ENCODE results near the gene ENPP7. TPM values are rescaled to one million over a fixed set of nuclear protein-coding genes. Genes with fewer than 3 reads are reported as not detected.

Gene ENPP7
- total and polyA plus RNA-seq, 4 donors = 0.08 TPM; not detected in 3

GRCh38 chr17:79702034-79702433 is 28.7 kb upstream of the ENPP7 start:
- Histone ChIP-seq H3K9me3 (ENCODE audit: control insufficient read depth, insufficient read depth, low read length) (no peaks in the 10 kb centered on the region), H3K4me3 (ENCODE audit: low read depth, low read length) (no peak overlapping the region), H3K27me3 (ENCODE audit: control insufficient read depth, insufficient read depth, low read length) (peaks cover 3% of the 10 kb centered on the region), H3K27ac (ENCODE audit: low read depth, low read length) (no peak overlapping the region), H3K36me3 (ENCODE audit: control insufficient read depth, insufficient read depth, low read length) (no peaks in the 10 kb centered on the region), H3K4me1 (ENCODE audit: control insufficient read depth, insufficient read depth, low read length) (peaks cover 39% of the 10 kb centered on the region)
- WGBS (ENCODE audit: insufficient coverage) = 47% methylated on average over 12 of the region's 13 CpGs
- peak in 1 of 6 donors; percentile 31 for DNase-seq (ENCODE audit: low read depth in 4 of 6, low spot score in 6 of 6)

- no peaks in the 10 kb centered on the region for H3K27me3 ChIP-seq (ENCODE audit: control insufficient read depth, insufficient read depth, low read length)
Measured at GRCh38 chr17:79702550-79703236, 28.1 kb upstream of the ENPP7 start.

GRCh38 chr17:79704691-79705090 is 26.1 kb upstream of the ENPP7 start:
- H3K36me3 ChIP-seq (ENCODE audit: control insufficient read depth, insufficient read depth, low read length) = no peaks in the 10 kb centered on the region
- H3K4me1 ChIP-seq (ENCODE audit: control insufficient read depth, insufficient read depth, low read length) = peaks cover 43% of the 10 kb centered on the region
- WGBS (ENCODE audit: insufficient coverage) = 100% methylated on average over 2 of the region's 9 CpGs
- no peak for DNase-seq (ENCODE audit: low read depth in 4 of 6, low spot score in 6 of 6)
- H3K27ac ChIP-seq (ENCODE audit: low read depth, low read length) = no peak overlapping the region
- no peaks in the 10 kb centered on the region for H3K27me3 ChIP-seq (ENCODE audit: control insufficient read depth, insufficient read depth, low read length)
- no peak overlapping the region for H3K4me3 ChIP-seq (ENCODE audit: low read depth, low read length)
- no peaks in the 10 kb centered on the region for H3K9me3 ChIP-seq (ENCODE audit: control insufficient read depth, insufficient read depth, low read length)

More at GRCh38 chr17:79702550-79703236, 28.1 kb upstream of the ENPP7 start:
- H3K4me3 ChIP-seq (ENCODE audit: low read depth, low read length) = no peak overlapping the region
- no peak for DNase-seq (ENCODE audit: low read depth in 4 of 6, low spot score in 6 of 6)
- H3K4me1 ChIP-seq (ENCODE audit: control insufficient read depth, insufficient read depth, low read length) = peaks cover 43% of the 10 kb centered on the region
- no peak overlapping the region for H3K27ac ChIP-seq (ENCODE audit: low read depth, low read length)
- no peaks in the 10 kb centered on the region for H3K36me3 ChIP-seq (ENCODE audit: control insufficient read depth, insufficient read depth, low read length)
- WGBS (ENCODE audit: insufficient coverage) = 40% methylated on average over 12 of the region's 12 CpGs
- no peaks in the 10 kb centered on the region for H3K9me3 ChIP-seq (ENCODE audit: control insufficient read depth, insufficient read depth, low read length)

- WGBS (ENCODE audit: insufficient coverage) = 90% methylated on average over 15 of the region's 20 CpGs
- no peak overlapping the region for H3K4me3 ChIP-seq (ENCODE audit: low read depth, low read length)
- no peak for DNase-seq (ENCODE audit: low read depth in 4 of 6, low spot score in 6 of 6)
- H3K4me1 ChIP-seq (ENCODE audit: control insufficient read depth, insufficient read depth, low read length) = peaks cover 39% of the 10 kb centered on the region
- H3K36me3 ChIP-seq (ENCODE audit: control insufficient read depth, insufficient read depth, low read length) = no peaks in the 10 kb centered on the region
- H3K27ac ChIP-seq (ENCODE audit: low read depth, low read length) = no peak overlapping the region
- no peaks in the 10 kb centered on the region for H3K9me3 ChIP-seq (ENCODE audit: control insufficient read depth, insufficient read depth, low read length)
- H3K27me3 ChIP-seq (ENCODE audit: control insufficient read depth, insufficient read depth, low read length) = no peaks in the 10 kb centered on the region
Measured at GRCh38 chr17:79705674-79706073, 25.1 kb upstream of the ENPP7 start.

GRCh38 chr17:79706931-79707850 is 23.6 kb upstream of the ENPP7 start:
- WGBS (ENCODE audit: insufficient coverage) = 71% methylated on average over 18 of the region's 25 CpGs
- peaks cover 34% of the 10 kb centered on the region for H3K4me1 ChIP-seq (ENCODE audit: control insufficient read depth, insufficient read depth, low read length)
- no peaks in the 10 kb centered on the region for H3K36me3 ChIP-seq (ENCODE audit: control insufficient read depth, insufficient read depth, low read length)
- no peak overlapping the region for H3K4me3 ChIP-seq (ENCODE audit: low read depth, low read length)
- no peak overlapping the region for H3K27ac ChIP-seq (ENCODE audit: low read depth, low read length)
- DNase-seq (ENCODE audit: low read depth in 4 of 6, low spot score in 6 of 6) = peak in 2 of 6 donors; percentile 64 to 79
- no peaks in the 10 kb centered on the region for H3K27me3 ChIP-seq (ENCODE audit: control insufficient read depth, insufficient read depth, low read length)
- no peaks in the 10 kb centered on the region for H3K9me3 ChIP-seq (ENCODE audit: control insufficient read depth, insufficient read depth, low read length)

GRCh38 chr17:79707931-79708891 is 22.5 kb upstream of the ENPP7 start:
- H3K4me3 ChIP-seq (ENCODE audit: low read depth, low read length) = no peak overlapping the region
- 27% methylated on average over 33 of the region's 35 CpGs for WGBS (ENCODE audit: insufficient coverage)
- peak in 4 of 6 donors; percentile 39 to 89 (median 70) for DNase-seq (ENCODE audit: low read depth in 4 of 6, low spot score in 6 of 6)
- H3K27ac ChIP-seq (ENCODE audit: low read depth, low read length) = no peak overlapping the region
- H3K4me1 ChIP-seq (ENCODE audit: control insufficient read depth, insufficient read depth, low read length) = peaks cover 29% of the 10 kb centered on the region
- no peaks in the 10 kb centered on the region for H3K9me3 ChIP-seq (ENCODE audit: control insufficient read depth, insufficient read depth, low read length)
- H3K27me3 ChIP-seq (ENCODE audit: control insufficient read depth, insufficient read depth, low read length) = no peaks in the 10 kb centered on the region
- no peaks in the 10 kb centered on the region for H3K36me3 ChIP-seq (ENCODE audit: control insufficient read depth, insufficient read depth, low read length)

GRCh38 chr17:79711715-79712305 is 18.9 kb upstream of the ENPP7 start:
- WGBS (ENCODE audit: insufficient coverage) = 87% methylated on average over 20 of the region's 20 CpGs
- H3K9me3 ChIP-seq (ENCODE audit: control insufficient read depth, insufficient read depth, low read length) = no peaks in the 10 kb centered on the region
- no peak overlapping the region for H3K27ac ChIP-seq (ENCODE audit: low read depth, low read length)
- no peak overlapping the region for H3K4me3 ChIP-seq (ENCODE audit: low read depth, low read length)
- DNase-seq (ENCODE audit: low read depth in 4 of 6, low spot score in 6 of 6) = no peak
- H3K4me1 ChIP-seq (ENCODE audit: control insufficient read depth, insufficient read depth, low read length) = peaks cover 35% of the 10 kb centered on the region
- H3K27me3 ChIP-seq (ENCODE audit: control insufficient read depth, insufficient read depth, low read length) = no peaks in the 10 kb centered on the region
- no peaks in the 10 kb centered on the region for H3K36me3 ChIP-seq (ENCODE audit: control insufficient read depth, insufficient read depth, low read length)

GRCh38 chr17:79713391-79713790 is 17.4 kb upstream of the ENPP7 start:
- H3K4me1 ChIP-seq (ENCODE audit: control insufficient read depth, insufficient read depth, low read length) = peaks cover 21% of the 10 kb centered on the region
- no peaks in the 10 kb centered on the region for H3K27me3 ChIP-seq (ENCODE audit: control insufficient read depth, insufficient read depth, low read length)
- WGBS (ENCODE audit: insufficient coverage) = 86% methylated on average over 11 of the region's 14 CpGs
- H3K4me3 ChIP-seq (ENCODE audit: low read depth, low read length) = no peak overlapping the region
- H3K27ac ChIP-seq (ENCODE audit: low read depth, low read length) = no peak overlapping the region
- H3K9me3 ChIP-seq (ENCODE audit: control insufficient read depth, insufficient read depth, low read length) = no peaks in the 10 kb centered on the region
- no peak for DNase-seq (ENCODE audit: low read depth in 4 of 6, low spot score in 6 of 6)
- no peaks in the 10 kb centered on the region for H3K36me3 ChIP-seq (ENCODE audit: control insufficient read depth, insufficient read depth, low read length)

All from spinal cord (tissue), 10 donors.